ENCODE data around the gene MBNL2. TPM values are rescaled to one million over a fixed set of nuclear protein-coding genes. Genes with fewer than 3 reads are reported as not detected.

Gene MBNL2
- total RNA-seq, 1 experiment from 2014 or later, result 0.17 TPM

DNA sequence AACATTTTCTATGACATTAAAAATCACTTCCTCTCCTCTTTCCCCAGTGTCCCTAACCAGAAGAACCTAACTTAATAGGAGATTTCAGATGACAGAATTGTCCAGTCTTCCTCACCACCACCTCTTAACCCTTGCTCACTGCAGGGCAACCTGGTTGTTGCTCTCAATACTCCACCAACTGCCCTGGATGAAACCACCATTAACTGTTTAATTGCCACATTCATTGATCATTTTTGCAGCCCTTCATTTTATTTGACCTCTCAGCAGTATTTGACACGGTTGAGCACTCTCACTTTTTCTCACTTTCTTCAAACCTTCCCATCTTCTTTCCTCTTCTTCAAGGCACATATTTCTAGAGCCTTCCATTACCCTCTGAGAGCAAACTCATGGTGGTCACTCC, 84.0 kb downstream of the MBNL2 start:
- H3K4ac ChIP-seq (ENCODE audit: low read depth, low read length), result no peak overlapping the region
- no peak overlapping the region for H3K27ac ChIP-seq (ENCODE audit: insufficient read length, low read depth, low read length)
- no peak overlapping the region for H2AK5ac ChIP-seq (ENCODE audit: insufficient read length, low read length)
- Mint-ChIP-seq H3K4me1 (peaks cover 8 to 10% of the 10 kb centered on the region in 2 experiments), H3K27me3 (ENCODE audit: low read depth) (no peaks in the 10 kb centered on the region; the same call in 1 of the 2 replicates), H3K36me3 (ENCODE audit: insufficient read depth in 1 of 3, low read depth in 3 of 3) (no peaks in the 10 kb centered on the region), H3K9me3 (no peaks in the 10 kb centered on the region), H3K27ac (no peak overlapping the region; a peak in 1 of 7 replicates), H3K4me3 (no peak overlapping the region)
- H2BK120ac ChIP-seq (ENCODE audit: low read depth, low read length, poor library complexity, severe bottlenecking), result no peak overlapping the region
- H3K9me3 ChIP-seq (ENCODE audit: control insufficient read depth, low read depth, low read length), result no peaks in the 10 kb centered on the region
- no peaks in the 10 kb centered on the region for H3K4me1 ChIP-seq (ENCODE audit: insufficient read depth, low read length)
- no peaks in the 10 kb centered on the region for H3K27me3 ChIP-seq (ENCODE audit: insufficient read depth, low read length)
- H2BK15ac ChIP-seq (ENCODE audit: low read depth, low read length), result no peak overlapping the region
- H3K56ac ChIP-seq (ENCODE audit: insufficient read length, low read depth, low read length), result no peak overlapping the region
- no peak overlapping the region for H3K9ac ChIP-seq (ENCODE audit: extremely low read depth, insufficient read length, low read length)
- H3K79me2 ChIP-seq (ENCODE audit: insufficient read depth, low read length), result no peaks in the 10 kb centered on the region
- no peak overlapping the region for H2AFZ ChIP-seq (ENCODE audit: low read length)
- H4K91ac ChIP-seq (ENCODE audit: insufficient read length, low read depth, low read length), result no peak overlapping the region
- H3K18ac ChIP-seq (ENCODE audit: insufficient read length, low read depth, low read length), result no peak overlapping the region
- no peak overlapping the region for H3T11ph ChIP-seq (ENCODE audit: low read length)
- no peaks in the 10 kb centered on the region for H3K79me1 ChIP-seq (ENCODE audit: insufficient read depth, low read depth, low read length, poor library complexity, severe bottlenecking)
- H4K8ac ChIP-seq (replicated peaks; ENCODE audit: insufficient read length, low read depth, low read length), result no peak overlapping the region
- H4K5ac ChIP-seq (ENCODE audit: insufficient read length, low read depth, low read length), result no peak overlapping the region
- no peak overlapping the region for H2BK5ac ChIP-seq (ENCODE audit: insufficient read length, low read length)
- WGBS (ENCODE audit: extremely low coverage, insufficient read length, low lambda C conversion rate), result no CpG with 5 or more reads among the region's 1 CpG
- H3K4me2 ChIP-seq (ENCODE audit: insufficient read depth, insufficient read length, low read length), result no peak overlapping the region
- H4K20me1 ChIP-seq (ENCODE audit: control insufficient read depth, insufficient read depth, insufficient read length), result no peaks in the 10 kb centered on the region
- no peak overlapping the region for H2BK12ac ChIP-seq (ENCODE audit: insufficient read length, low read depth, low read length)
- no peak overlapping the region for H3K14ac ChIP-seq (ENCODE audit: insufficient read depth, low read length)
- TF ChIP-seq, protein P1, sequence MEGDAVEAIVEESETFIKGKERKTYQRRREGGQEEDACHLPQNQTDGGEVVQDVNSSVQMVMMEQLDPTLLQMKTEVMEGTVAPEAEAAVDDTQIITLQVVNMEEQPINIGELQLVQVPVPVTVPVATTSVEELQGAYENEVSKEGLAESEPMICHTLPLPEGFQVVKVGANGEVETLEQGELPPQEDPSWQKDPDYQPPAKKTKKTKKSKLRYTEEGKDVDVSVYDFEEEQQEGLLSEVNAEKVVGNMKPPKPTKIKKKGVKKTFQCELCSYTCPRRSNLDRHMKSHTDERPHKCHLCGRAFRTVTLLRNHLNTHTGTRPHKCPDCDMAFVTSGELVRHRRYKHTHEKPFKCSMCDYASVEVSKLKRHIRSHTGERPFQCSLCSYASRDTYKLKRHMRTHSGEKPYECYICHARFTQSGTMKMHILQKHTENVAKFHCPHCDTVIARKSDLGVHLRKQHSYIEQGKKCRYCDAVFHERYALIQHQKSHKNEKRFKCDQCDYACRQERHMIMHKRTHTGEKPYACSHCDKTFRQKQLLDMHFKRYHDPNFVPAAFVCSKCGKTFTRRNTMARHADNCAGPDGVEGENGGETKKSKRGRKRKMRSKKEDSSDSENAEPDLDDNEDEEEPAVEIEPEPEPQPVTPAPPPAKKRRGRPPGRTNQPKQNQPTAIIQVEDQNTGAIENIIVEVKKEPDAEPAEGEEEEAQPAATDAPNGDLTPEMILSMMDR (conservative IDR thresholded peaks at IDR 0.05), result no peak
- no peak for DNase-seq
- no peak overlapping the region for H2BK20ac ChIP-seq (ENCODE audit: low read depth, low read length, poor library complexity, severe bottlenecking)
- no peaks in the 10 kb centered on the region for H3K23me2 ChIP-seq (ENCODE audit: insufficient read length, low read depth, low read length, poor library complexity, severe bottlenecking)
- no peak overlapping the region for H3K23ac ChIP-seq (ENCODE audit: insufficient read length, low read depth, low read length)

All from H9 (cell line).